K562 (cell line): ENCODE results near the gene MKRN2OS. TPM values are rescaled to one million over a fixed set of nuclear protein-coding genes. Genes with fewer than 3 reads are reported as not detected.

Experiments used
- ARID1B ChIP-seq: fragments of 450-650 bp; IDR thresholded peaks from 2 replicates; pipeline ENCODE4 v1.6.1; 2016; ENCODE audit warnings: antibody characterized with exemption, mild to moderate bottlenecking, inconsistent platforms
- ARID2 ChIP-seq: fragments of 450-650 bp; IDR thresholded peaks from 2 replicates; pipeline ENCODE4 v1.6.1; 2017; ENCODE audit warnings: antibody characterized with exemption, mild to moderate bottlenecking
- BDP1 ChIP-seq: IDR thresholded peaks from 3 replicates; pipeline ENCODE4 v1.6.1; 2011; ENCODE audit not compliant: insufficient read length, insufficient read depth
- DLX4 ChIP-seq: fragments of 250-450 bp; sonication (Bioruptor Pico); IDR thresholded peaks from 2 replicates; pipeline ENCODE4 v1.6.1; 2021; ENCODE audit warnings: mild to moderate bottlenecking
- FOSL1 ChIP-seq: fragments of 200-800 bp; sonication (Bioruptor generic); conservative IDR thresholded peaks from 2 replicates; pipeline ENCODE4 v1.6.1; 2016; ENCODE audit warnings: missing genetic modification characterization, missing compliant biosample characterization
- FOXK1 ChIP-seq: sonication (generic); formaldehyde crosslinking; IDR thresholded peaks from 2 replicates; pipeline ENCODE4 v1.8.0; 2022; ENCODE audit warnings: missing genetic modification reagents, mild to moderate bottlenecking, borderline replicate concordance
- MEF2D ChIP-seq: conservative IDR thresholded peaks from 2 replicates; pipeline ENCODE4 v1.6.1; 2016; ENCODE audit warnings: low read depth, missing genetic modification characterization, missing compliant biosample characterization
- NR2C1 ChIP-seq, 2 experiments: fragments of 450-650 bp; IDR thresholded peaks; 2 replicates each; pipeline ENCODE4 v1.6.1; 2017; ENCODE audit warnings: mild to moderate bottlenecking in 2 of 2, antibody characterized with exemption in 1 of 2, inconsistent platforms in 1 of 2, missing compliant biosample characterization in 1 of 2, missing genetic modification characterization in 1 of 2
- NR3C1 ChIP-seq: sonication (generic); formaldehyde crosslinking; IDR thresholded peaks from 2 replicates; pipeline ENCODE4 v1.8.1; 2022; ENCODE audit warnings: missing genetic modification reagents
- PREB ChIP-seq: sonication (generic); formaldehyde crosslinking; IDR thresholded peaks from 2 replicates; pipeline ENCODE4 v1.8.1; 2023; ENCODE audit warnings: mild to moderate bottlenecking, missing genetic modification reagents
- SMAD2 ChIP-seq: fragments of 150-350 bp; IDR thresholded peaks from 2 replicates; pipeline ENCODE4 v1.6.1; 2014; ENCODE audit warnings: low read depth, mild to moderate bottlenecking, low read length
- ZBTB1 ChIP-seq: sonication (generic); formaldehyde crosslinking; IDR thresholded peaks from 2 replicates; pipeline ENCODE4 v1.8.1; 2023; ENCODE audit warnings: missing genetic modification reagents, low read depth, mild to moderate bottlenecking, borderline replicate concordance
- ZNF75A ChIP-seq: fragments of 450-650 bp; formaldehyde crosslinking; IDR thresholded peaks from 2 replicates; pipeline ENCODE4 v1.4.0; 2020; ENCODE audit warnings: mild to moderate bottlenecking
- ZSCAN29 ChIP-seq: fragments of 450-650 bp; IDR thresholded peaks from 2 replicates; pipeline ENCODE4 v1.6.1; 2017
- polyA plus RNA-seq, 8 experiments: library from polyadenylated mRNA; depleted of rRNA in 4 of 8; stranded (reverse) in 5 of 8; unstranded in 3 of 8; fragments of >200 nt; fragmentation: Nextera tagmentation in 2 of 8; fragmentation: Illumina TruSeq in 1 of 8; extraction: Ambion mirVana in 2 of 8; extraction: Trizol in 1 of 8; gene quantifications; 2 replicates each; pipeline versions ENCODE4 v1.2.1 to v1.2.3, GENCODE V29; 2011 to 2014; ENCODE audit warnings: inconsistent platforms in 1 of 8, missing spikeins in 1 of 8
- total RNA-seq, 7 experiments: library from RNA; depleted of rRNA in 6 of 7; stranded (reverse); fragments of >200 nt in 6 of 7; fragmentation: Illumina TruSeq in 2 of 7; extraction: Trizol in 2 of 7; gene quantifications; 2 replicates each; pipeline versions ENCODE4 v1.2.1 to v1.2.3, GENCODE V29; 2011 to 2021; ENCODE audit warnings: low replicate concordance in 1 of 7
- TF ChIP-seq, protein P1 (sequence below): fragments of 450-650 bp; formaldehyde crosslinking; IDR thresholded peaks from 2 replicates; pipeline ENCODE4 v1.4.0; 2022; ENCODE audit warnings: missing genetic modification characterization
- TF ChIP-seq, protein P2 (sequence below): fragments of 450-650 bp; IDR thresholded peaks from 2 replicates; pipeline ENCODE4 v1.6.1; 2016; ENCODE audit warnings: borderline replicate concordance
- TF ChIP-seq, protein P3 (sequence below): sonication (generic); formaldehyde crosslinking; IDR thresholded peaks from 2 replicates; pipeline ENCODE4 v1.8.0; 2023; ENCODE audit warnings: mild to moderate bottlenecking, missing genetic modification reagents
- TF ChIP-seq, protein P4 (sequence below), 2 experiments: IDR thresholded peaks; 2 replicates each; pipeline ENCODE4 v1.6.1; 2012; ENCODE audit warnings: improper control_type of control experiment in 2 of 2, low read depth in 2 of 2, low read length in 2 of 2, borderline replicate concordance in 1 of 2

The MKRN2OS gene
- total and polyA plus RNA-seq, 9 of the 15 experiments (the other 6 are each of a cell fraction or from before 2014, with no cell fraction given): 0.11 to 0.27 (median 0.17) TPM; not detected in 6

DNA sequence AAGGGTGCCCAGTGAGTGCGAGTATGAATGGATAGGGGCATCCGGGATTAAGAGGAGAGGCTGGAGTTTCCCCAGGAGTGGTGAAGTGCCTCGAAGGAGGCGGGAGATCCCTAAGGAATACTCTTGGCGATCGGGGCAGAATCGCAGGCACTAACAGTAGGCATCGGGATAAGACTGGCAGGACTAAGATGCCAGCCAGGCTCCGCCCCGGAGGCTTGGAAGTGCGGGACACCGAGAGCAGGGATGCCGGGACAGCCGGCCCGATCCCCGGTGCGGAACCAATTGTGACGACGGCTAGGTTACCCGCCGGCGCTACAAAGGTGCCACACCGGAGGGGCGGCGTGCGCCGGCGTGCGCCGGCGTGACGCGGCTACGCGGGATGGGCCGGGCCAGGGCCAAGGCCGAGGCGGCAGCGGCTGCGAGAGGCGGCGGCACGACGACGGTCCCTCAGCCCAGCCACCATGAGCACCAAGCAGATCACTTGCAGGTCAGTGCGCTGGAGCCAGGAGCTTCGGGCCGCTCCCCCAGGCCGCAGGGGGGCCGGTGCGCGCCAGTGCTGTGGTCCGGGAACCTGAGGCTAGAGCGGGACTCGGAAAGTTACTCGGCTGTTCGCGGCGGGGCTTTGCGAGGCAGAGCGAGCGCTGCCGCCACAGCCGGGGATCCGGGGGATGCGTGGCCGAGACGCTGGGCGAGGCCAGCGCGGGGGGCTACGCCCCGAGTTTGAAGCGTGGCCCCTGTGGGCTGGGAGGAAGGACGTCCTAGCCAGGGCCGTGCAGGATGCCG is 11.6 kb upstream of the MKRN2OS start, which contains the start of gene MKRN2 (continued):
- TF ChIP-seq BDP1 (no peak), SMAD2 (no peak), NR2C1 (IDR thresholded peaks at IDR 0.05) (no peak; the same call in 1 of the 2 replicates), NR2C1 (tag; IDR thresholded peaks at IDR 0.05) (no peak), MEF2D (tag) (no peak), ZNF75A (CRISPR knock-in tag) (no peak), ARID2 (no peak), FOSL1 (tag) (peak; percentile 47), ZBTB1 (peak; percentile 83), FOXK1 (CRISPR knock-in tag) (peak; percentile 85; the same call in 1 of the 2 replicates), DLX4 (CRISPR knock-in tag) (no peak), ARID1B (0 out of 2 replicates have a peak, but pooled peaks have one; percentile 43), PREB (CRISPR knock-in tag) (no peak), NR3C1 (CRISPR knock-in tag) (peak; percentile 76; the same call in 1 of the 2 replicates), ZSCAN29 (no peak; the same call in 1 of the 2 replicates)
- TF ChIP-seq, protein P1, sequence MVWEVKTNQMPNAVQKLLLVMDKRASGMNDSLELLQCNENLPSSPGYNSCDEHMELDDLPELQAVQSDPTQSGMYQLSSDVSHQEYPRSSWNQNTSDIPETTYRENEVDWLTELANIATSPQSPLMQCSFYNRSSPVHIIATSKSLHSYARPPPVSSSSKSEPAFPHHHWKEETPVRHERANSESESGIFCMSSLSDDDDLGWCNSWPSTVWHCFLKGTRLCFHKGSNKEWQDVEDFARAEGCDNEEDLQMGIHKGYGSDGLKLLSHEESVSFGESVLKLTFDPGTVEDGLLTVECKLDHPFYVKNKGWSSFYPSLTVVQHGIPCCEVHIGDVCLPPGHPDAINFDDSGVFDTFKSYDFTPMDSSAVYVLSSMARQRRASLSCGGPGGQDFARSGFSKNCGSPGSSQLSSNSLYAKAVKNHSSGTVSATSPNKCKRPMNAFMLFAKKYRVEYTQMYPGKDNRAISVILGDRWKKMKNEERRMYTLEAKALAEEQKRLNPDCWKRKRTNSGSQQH (CRISPR knock-in tag): no peak
- TF ChIP-seq, protein P2, sequence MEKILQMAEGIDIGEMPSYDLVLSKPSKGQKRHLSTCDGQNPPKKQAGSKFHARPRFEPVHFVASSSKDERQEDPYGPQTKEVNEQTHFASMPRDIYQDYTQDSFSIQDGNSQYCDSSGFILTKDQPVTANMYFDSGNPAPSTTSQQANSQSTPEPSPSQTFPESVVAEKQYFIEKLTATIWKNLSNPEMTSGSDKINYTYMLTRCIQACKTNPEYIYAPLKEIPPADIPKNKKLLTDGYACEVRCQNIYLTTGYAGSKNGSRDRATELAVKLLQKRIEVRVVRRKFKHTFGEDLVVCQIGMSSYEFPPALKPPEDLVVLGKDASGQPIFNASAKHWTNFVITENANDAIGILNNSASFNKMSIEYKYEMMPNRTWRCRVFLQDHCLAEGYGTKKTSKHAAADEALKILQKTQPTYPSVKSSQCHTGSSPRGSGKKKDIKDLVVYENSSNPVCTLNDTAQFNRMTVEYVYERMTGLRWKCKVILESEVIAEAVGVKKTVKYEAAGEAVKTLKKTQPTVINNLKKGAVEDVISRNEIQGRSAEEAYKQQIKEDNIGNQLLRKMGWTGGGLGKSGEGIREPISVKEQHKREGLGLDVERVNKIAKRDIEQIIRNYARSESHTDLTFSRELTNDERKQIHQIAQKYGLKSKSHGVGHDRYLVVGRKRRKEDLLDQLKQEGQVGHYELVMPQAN: peak; percentile 79
- TF ChIP-seq, protein P3, sequence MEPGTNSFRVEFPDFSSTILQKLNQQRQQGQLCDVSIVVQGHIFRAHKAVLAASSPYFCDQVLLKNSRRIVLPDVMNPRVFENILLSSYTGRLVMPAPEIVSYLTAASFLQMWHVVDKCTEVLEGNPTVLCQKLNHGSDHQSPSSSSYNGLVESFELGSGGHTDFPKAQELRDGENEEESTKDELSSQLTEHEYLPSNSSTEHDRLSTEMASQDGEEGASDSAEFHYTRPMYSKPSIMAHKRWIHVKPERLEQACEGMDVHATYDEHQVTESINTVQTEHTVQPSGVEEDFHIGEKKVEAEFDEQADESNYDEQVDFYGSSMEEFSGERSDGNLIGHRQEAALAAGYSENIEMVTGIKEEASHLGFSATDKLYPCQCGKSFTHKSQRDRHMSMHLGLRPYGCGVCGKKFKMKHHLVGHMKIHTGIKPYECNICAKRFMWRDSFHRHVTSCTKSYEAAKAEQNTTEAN: peak; percentile 77; the same call in 1 of the 2 replicates
- TF ChIP-seq, protein P4, sequence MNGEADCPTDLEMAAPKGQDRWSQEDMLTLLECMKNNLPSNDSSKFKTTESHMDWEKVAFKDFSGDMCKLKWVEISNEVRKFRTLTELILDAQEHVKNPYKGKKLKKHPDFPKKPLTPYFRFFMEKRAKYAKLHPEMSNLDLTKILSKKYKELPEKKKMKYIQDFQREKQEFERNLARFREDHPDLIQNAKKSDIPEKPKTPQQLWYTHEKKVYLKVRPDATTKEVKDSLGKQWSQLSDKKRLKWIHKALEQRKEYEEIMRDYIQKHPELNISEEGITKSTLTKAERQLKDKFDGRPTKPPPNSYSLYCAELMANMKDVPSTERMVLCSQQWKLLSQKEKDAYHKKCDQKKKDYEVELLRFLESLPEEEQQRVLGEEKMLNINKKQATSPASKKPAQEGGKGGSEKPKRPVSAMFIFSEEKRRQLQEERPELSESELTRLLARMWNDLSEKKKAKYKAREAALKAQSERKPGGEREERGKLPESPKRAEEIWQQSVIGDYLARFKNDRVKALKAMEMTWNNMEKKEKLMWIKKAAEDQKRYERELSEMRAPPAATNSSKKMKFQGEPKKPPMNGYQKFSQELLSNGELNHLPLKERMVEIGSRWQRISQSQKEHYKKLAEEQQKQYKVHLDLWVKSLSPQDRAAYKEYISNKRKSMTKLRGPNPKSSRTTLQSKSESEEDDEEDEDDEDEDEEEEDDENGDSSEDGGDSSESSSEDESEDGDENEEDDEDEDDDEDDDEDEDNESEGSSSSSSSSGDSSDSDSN (IDR thresholded peaks at IDR 0.05; ENCODE audit: borderline replicate concordance in 1 of 2, low read depth in 2 of 2, low read length in 2 of 2): peak; percentile 94 to 97; a peak in 3 of 4 replicates
